Fibroblast of skin of left biceps (primary cell): ENCODE measurements around the gene XPA.
A peak's percentile ranks its signal among the peaks of the same experiment; 100 is the strongest.

Experiments
- DNase-seq, 2 experiments: peaks; one replicate each; pipeline ENCODE4 v3.0.0-alpha.2; 2013; ENCODE audit warnings: low read depth in 2 of 2

Gene XPA

GRCh38 chr9:97651646-97652045 lies 45.5 kb downstream of the XPA start:
- no peak for DNase-seq

DNA sequence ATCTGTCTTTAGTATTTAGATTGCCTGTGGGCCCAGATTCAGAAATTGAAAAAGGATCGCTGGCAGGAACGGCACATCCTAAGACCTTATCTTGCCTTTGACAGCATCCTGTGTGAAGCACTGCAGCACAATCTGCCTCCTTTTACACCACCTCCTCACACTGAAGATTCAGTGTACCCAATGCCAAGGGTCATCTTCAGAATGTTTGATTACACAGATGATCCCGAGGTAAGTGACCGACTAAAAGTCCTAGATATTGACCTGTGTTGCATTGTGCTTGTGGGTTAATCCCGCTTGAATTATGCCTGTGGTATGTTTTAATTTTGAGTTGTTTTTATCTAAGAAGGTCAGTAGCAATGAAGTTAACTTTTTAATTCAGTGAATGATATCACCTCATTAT lies 49.1 kb downstream of the XPA start:
- no peak for DNase-seq

DNA sequence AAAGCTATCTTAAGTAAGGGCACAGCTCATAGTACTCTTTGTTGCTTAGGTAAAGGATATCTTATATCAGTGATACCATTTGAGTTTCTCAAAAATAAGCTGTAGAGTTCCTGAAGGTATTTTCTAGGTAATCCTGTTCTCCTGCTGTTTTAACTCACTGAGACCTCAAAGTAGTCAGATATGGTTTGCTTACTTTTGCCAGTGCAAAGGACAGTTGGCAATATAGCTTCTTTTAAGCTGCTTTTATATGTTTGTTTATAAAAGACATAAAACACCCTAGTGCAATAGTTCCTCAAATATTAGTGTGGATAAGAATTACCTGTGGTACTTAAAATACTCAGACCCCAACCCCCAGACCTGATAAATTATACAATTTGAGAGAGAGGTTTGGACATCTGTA lies 51.4 kb downstream of the XPA start:
- no peak for DNase-seq

- DNase-seq: no peak
Observed at GRCh38 chr9:97640325-97640724, 56.8 kb downstream of the XPA start.

DNA sequence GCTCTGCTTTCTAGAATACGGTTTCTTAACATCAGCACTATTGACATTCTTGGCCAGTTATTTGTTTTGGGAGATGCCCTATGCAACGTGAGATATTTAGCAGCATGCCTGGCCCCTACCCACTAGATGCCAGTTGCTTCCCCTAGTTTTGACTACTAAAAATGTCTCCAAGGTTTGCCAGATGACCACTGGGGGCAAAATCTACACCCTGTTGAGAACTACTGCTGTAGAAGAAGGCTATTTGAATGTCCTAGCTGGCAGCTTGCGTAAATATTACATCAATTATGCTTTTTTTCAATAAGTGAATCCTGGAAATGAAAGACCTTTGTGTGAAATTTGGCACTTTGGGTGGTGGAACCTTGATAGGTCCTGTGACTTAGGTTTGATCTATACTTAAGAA lies 58.5 kb downstream of the XPA start:
- DNase-seq: no peak

GRCh38 chr9:97636903-97637302 lies 60.2 kb downstream of the XPA start:
- DNase-seq: no peak

DNA sequence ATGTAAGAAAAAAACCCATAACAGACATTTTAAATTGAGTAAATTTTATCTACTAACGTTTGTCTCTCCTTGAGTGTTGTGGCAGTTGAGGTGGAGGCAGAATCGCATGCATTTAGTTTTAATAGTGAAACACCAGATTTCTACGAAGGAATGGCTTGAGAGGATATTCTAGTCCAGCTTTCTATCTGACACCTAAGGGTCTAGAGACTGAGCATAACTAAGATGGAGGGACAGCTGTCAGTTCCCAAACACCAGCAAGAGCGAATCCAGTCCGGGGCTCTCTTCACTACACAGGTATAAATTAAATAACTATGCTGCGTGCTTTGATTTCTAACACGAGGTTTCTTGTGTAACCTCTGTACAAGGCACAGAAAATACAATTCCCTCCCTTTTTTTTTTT lies 62.1 kb downstream of the XPA start:
- no peak for DNase-seq

- no peak for DNase-seq
Observed at GRCh38 chr9:97633859-97634490, 63.2 kb downstream of the XPA start.

DNA sequence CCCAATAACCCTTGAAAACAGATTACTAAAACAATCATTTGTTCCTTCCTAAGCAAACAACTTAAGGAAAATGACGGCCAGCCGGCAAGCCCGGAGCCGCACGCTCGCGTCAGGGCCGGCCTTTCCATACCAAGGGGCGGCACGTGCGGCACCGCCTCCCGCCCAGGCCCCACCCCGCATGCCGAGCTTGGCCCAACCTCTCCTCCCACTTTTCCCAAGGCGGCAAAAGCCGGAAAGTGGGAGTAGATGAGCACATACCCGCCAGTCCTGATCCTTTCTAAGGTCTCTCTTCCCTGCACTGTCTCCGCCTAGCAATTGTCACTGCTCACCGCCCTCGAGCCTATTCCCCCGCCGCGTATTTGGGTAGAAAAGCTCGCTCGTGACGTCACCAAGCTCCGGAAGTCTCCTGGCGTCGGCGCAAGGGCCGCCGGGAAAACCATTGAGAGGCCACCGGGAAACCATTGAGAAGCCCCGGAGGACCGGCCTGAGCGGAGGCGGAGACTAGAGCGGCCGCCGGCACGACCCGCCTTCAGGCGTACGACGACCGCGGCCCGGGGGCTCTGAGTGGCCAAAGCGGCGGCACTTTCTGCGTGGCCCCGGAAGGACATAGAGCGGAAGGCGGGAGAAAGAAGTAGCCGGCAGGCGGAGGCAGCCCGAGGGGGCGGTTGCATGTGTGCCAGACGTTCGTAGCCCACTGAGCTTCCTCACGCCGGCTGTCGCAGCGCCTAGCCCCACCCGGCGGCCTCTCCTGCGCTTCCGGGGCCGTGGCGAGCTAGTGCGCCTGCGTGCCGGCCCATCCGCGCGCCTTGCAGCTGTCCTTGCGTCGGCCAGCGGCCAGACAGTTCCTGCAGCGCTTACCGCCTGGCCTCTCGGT lies 63.9 kb downstream of the XPA start, which contains the start of the genes NCBP1 and TSTD2:
NCBP1 (plus strand) TSS at position 837 of the 874 bp plus-strand sequence. CDS start 61 bp downstream, outside the sequence.
TSTD2 (minus strand) TSS at position 384 of the 874 bp plus-strand sequence. CDS start 5,806 bp downstream, outside the sequence.
- DNase-seq: peak; percentile 97

DNA sequence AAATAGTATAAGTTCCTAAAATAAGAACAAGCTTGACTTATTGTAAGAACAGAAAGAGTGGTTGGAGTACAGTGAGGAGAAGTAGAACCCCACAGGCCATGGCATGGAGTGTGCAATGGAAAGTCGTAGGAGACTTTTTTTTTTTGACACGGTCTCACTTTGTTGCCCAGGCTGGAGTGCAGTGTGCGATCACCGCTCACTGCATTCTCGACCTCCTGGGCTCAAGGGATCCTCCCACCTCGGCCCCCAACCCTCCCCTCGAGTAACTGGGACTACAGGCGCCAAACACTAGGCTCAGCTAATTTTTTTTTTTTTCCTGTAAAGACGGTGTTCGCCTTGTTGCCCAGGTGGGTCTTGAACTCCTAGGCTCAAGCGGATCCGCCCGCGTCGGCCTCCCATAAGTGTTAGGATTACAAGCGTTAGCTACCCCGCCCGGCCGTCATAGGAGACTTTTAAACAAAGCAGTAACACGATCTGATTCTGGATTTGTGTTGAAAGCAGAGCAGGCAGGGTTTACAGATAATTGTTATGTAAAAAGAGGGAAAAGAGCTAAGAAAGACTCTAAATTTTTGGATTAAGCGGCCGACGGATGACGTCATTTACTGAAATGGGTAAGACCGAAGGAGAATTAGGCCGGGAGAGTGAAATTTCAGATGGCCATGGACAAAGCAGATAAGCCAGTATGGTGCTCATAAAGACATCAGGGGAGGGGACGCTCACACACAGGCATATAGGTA lies 64.7 kb downstream of the XPA start:
- DNase-seq: peak; percentile 54

DNA sequence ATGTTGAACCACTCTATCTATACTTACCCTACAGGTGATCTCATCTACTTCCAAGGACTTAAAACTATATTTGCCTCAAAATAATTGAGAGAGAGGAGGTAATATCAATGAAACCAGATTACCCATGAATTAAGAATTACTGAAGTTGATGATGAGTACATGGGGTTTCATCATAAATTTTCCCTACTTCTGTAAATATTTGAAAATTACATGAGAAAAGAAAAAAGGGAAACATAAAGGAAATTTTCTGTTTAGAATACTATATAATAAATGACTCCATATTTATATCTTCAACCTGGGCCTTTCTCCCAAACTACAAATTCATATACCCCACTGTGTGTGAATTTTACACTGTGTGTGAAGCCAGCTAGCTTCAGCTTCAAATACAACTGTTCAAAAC lies 66.5 kb downstream of the XPA start:
- no peak for DNase-seq

DNA sequence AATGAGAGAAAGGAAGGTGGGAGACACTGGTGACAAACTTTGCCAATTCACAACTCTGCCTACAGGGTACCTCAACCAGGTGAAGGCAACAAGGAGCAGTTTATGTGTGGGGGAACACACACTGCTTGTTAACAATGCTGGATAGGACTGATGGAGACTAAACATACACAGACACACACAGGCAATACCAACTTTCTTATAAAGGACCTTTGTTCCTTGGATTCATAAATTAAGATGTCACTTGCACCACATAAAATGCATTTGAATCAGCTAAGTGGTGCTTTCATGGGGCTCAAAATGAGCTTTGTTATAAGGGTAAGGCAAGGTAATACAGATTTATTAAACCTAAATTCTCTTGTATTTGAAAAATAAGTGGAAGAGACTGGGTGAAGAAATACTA lies 68.0 kb downstream of the XPA start:
- no peak for DNase-seq

DNA sequence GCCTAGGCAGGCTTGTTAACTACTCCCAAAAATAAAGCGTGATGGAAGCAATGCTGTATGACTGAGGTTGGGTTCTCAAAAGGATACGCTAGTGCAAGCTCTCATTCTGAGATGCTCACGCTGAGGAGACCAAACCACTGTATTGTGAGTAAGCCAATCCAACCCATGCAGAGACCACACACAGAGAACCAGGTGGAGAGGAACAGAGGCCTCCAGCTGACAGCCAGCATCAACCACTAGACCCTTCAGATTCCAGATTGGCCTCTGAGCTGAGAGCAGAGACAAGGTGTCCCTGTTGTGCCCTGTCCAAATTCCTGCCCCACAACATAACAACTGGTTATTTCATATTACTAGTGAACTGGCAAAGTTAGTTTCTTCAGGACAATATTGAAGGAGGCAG lies 68.5 kb downstream of the XPA start:
- DNase-seq: no peak

DNA sequence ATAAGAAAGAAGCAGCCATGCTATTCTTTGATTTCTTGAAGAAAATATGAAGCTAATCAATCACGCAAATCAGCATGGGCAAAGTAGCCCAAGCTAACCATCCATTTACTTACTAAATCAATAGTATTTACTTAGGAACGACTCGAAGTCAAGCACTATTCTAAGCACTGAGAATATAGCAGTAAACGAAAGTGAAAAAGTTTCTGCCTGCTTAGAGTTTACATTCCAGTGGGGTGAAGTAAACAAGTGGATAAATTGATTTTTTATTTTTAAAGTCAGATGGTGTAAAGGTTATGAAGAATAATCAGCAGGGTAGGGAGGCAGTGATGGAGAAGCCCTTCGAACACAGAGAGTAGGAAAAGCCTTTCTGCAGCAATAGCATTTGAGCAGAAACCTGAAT lies 69.5 kb downstream of the XPA start:
- DNase-seq: no peak

DNA sequence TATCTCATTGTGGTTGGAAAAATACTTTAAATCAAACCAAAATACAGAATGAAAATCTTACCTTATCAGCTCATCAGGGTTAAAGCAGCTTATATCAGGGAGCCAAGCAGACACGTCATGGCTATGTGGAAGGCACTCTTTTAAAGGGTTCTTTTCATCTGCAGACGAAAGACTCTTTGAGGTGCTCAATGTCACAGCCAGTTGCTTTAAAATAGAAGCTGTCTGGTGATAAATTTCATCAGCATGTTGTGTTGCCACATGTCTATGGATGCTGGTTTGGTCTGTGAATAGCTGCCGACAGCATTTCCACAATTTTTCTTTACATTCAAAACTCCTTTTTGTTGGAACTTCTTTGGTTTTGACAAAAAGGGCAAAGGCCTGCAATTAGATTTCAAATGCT lies 71.5 kb downstream of the XPA start:
- DNase-seq: no peak
